Central memory CD8-positive, alpha-beta T cell (primary cell): ENCODE data around the gene PTGR1.
"Not testable (repeated sequence)": the region's sequence is repeated elsewhere in the genome, so short reads cannot be mapped to it uniquely, and the experiment has no call there.

Experiments
- ATAC-seq: fragments of 150-1000 bp; cut with Tn5 transposase; replicated peaks from 2 replicates; pipeline ENCODE4 v1.10.0; 2022; ENCODE audit warnings: mild to moderate bottlenecking, moderate FRiP score, moderate number of reproducible peaks; ENCODE audit not compliant: poor library complexity, severe bottlenecking; ENCODE audit errors: extremely low read depth
- DNase-seq, 2 donors: peaks; one replicate each; pipeline ENCODE4 v3.0.0; 2021; ENCODE audit warnings: low spot score in 2 of 2
- H3K27ac Mint-ChIP-seq: one replicate; pipeline ENCODE4 v1.8.0; 2022; ENCODE audit warnings: low read depth, mild to moderate bottlenecking, moderate library complexity, mixed read lengths
- H3K27me3 Mint-ChIP-seq: one replicate; pipeline ENCODE4 v1.8.0; 2022; ENCODE audit warnings: mixed read lengths
- H3K36me3 Mint-ChIP-seq: one replicate; pipeline ENCODE4 v1.8.0; 2022; ENCODE audit warnings: mild to moderate bottlenecking, moderate library complexity, mixed read lengths; ENCODE audit not compliant: insufficient read depth
- H3K4me1 Mint-ChIP-seq: one replicate; pipeline ENCODE4 v1.8.0; 2022; ENCODE audit warnings: mixed read lengths
- H3K4me3 Mint-ChIP-seq: one replicate; pipeline ENCODE4 v1.8.0; 2022; ENCODE audit warnings: mild to moderate bottlenecking, moderate library complexity, mixed read lengths
- H3K9me3 Mint-ChIP-seq: one replicate; pipeline ENCODE4 v1.8.0; 2022; ENCODE audit warnings: mixed read lengths

PTGR1 gene

DNA sequence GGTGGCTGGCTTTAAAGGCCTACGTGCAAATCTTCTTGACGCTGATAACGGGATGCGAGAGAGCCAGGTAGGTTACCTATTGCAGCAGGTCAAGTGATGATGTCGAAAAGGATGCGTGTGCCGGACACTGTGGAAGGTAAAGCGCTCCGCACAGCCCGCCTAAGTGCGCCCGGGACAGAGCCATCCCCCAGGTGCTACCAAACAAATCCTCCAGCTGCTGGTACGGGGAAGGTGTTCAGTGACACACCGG lies 31.4 kb upstream of the PTGR1 start:
- Mint-ChIP-seq H3K4me3 (peak overlapping the region; percentile 84), H3K27ac (peak overlapping the region; percentile 95), H3K4me1 (peaks cover 44% of the 10 kb centered on the region), H3K36me3 (peaks cover 7% of the 10 kb centered on the region), H3K9me3 (no peaks in the 10 kb centered on the region), H3K27me3 (no peaks in the 10 kb centered on the region)
- DNase-seq (no peak), ATAC-seq (no peak)

- Mint-ChIP-seq H3K4me1 (peaks cover 40% of the 10 kb centered on the region), H3K36me3 (peaks cover 7% of the 10 kb centered on the region), H3K27me3 (no peaks in the 10 kb centered on the region), H3K9me3 (no peaks in the 10 kb centered on the region), H3K27ac (peak overlapping the region; percentile 95), H3K4me3 (peak overlapping the region; percentile 84)
- DNase-seq (no peak), ATAC-seq (peak; percentile 41)
Observed at GRCh38 chr9:111630182-111630963, 30.9 kb upstream of the PTGR1 start.

DNA sequence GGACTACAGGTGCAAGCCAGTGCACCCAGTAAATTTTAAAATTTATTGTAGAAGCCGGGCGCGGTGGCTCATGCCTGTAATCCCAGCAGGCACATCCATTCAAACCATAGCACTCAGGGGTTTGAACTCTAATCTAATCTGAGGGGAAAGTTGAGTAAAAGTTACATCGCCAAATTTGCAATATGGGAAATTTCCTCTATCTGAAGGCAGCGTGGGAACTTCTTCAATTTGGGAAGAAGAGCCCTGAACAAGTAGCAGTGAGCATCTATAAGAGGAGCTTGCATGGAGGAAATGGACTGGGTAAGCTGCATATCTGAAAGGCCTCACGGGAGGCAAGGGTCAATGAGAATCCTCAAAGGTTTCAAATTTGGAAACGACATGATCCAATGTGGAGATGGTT lies 29.0 kb upstream of the PTGR1 start:
- no peak for ATAC-seq
- DNase-seq, result no peak
- Mint-ChIP-seq H3K27ac (no peak overlapping the region), H3K9me3 (no peaks in the 10 kb centered on the region), H3K27me3 (no peaks in the 10 kb centered on the region), H3K36me3 (peaks cover 7% of the 10 kb centered on the region), H3K4me1 (peaks cover 22% of the 10 kb centered on the region), H3K4me3 (no peak overlapping the region)

GRCh38 chr9:111627260-111627963 lies 28.0 kb upstream of the PTGR1 start:
- DNase-seq, result no peak
- peaks cover 12% of the 10 kb centered on the region for H3K4me1 Mint-ChIP-seq
- peaks cover 2% of the 10 kb centered on the region for H3K27me3 Mint-ChIP-seq
- no peak overlapping the region for H3K4me3 Mint-ChIP-seq
- peaks cover 7% of the 10 kb centered on the region for H3K36me3 Mint-ChIP-seq
- no peaks in the 10 kb centered on the region for H3K9me3 Mint-ChIP-seq
- H3K27ac Mint-ChIP-seq, result no peak overlapping the region
- ATAC-seq, result no peak

- H3K36me3 Mint-ChIP-seq, result no peaks in the 10 kb centered on the region
- no peak for DNase-seq
- no peaks in the 10 kb centered on the region for H3K9me3 Mint-ChIP-seq
- H3K27me3 Mint-ChIP-seq, result peaks cover 10% of the 10 kb centered on the region
- H3K27ac Mint-ChIP-seq, result no peak overlapping the region
- no peak overlapping the region for H3K4me3 Mint-ChIP-seq
- H3K4me1 Mint-ChIP-seq, result no peaks in the 10 kb centered on the region
- no peak for ATAC-seq
Observed at GRCh38 chr9:111622626-111623025, 23.2 kb upstream of the PTGR1 start.

GRCh38 chr9:111621895-111622480 lies 22.5 kb upstream of the PTGR1 start:
- ATAC-seq (no peak), DNase-seq (no peak)
- Mint-ChIP-seq H3K4me3 (no peak overlapping the region), H3K4me1 (no peaks in the 10 kb centered on the region), H3K36me3 (no peaks in the 10 kb centered on the region), H3K27me3 (peaks cover 10% of the 10 kb centered on the region), H3K27ac (no peak overlapping the region), H3K9me3 (no peaks in the 10 kb centered on the region)

DNA sequence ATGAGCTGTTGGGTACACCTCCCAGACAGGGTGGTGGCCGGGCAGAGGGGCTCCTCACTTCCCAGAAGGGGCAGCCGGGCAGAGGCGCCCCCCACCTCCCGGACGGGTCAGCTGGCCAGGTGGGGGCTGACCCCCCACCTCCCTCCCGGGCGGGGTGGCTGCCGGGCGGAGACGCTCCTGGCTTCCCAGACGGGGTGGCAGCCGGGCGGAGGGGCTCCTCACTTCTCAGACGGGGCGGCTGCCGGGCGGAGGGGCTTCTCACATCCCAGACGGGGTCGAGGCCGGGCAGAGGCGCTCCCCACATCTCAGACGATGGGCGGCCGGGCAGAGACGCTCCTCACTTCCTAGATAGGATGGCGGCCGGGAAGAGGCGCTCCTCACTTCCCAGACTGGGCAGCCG lies 17.9 kb upstream of the PTGR1 start:
- H3K36me3 Mint-ChIP-seq, H3K4me1 Mint-ChIP-seq, H3K4me3 Mint-ChIP-seq, DNase-seq, H3K9me3 Mint-ChIP-seq, H3K27ac Mint-ChIP-seq, ATAC-seq: not testable (repeated sequence)
- peaks cover 43% of the 10 kb centered on the region for H3K27me3 Mint-ChIP-seq

DNA sequence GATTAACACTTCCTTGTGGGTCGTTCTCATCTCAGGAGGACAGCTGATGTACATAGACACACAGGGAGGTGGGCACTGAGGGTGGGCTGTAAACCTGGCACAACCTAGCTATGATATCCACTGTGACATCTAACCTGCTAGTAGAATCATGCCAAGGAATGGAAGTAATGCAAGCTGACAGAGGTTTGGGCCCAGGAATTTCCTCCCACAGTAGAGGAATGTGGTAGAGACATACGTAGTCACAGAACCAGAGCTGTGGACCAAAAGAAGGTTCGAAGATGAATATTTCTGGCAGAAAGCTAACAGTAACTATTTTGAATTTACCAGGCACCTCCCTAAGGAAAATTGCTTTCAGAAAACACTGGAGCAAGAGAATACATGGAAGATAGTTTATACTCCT lies 16.5 kb upstream of the PTGR1 start:
- DNase-seq (no peak), ATAC-seq (no peak)
- Mint-ChIP-seq H3K4me1 (no peaks in the 10 kb centered on the region), H3K36me3 (peaks cover under 1% of the 10 kb centered on the region), H3K27me3 (peaks cover 51% of the 10 kb centered on the region), H3K4me3 (no peak overlapping the region), H3K9me3 (no peaks in the 10 kb centered on the region), H3K27ac (no peak overlapping the region)

GRCh38 chr9:111613436-111614040 lies 14.1 kb upstream of the PTGR1 start:
- Mint-ChIP-seq H3K4me1 (no peaks in the 10 kb centered on the region), H3K27me3 (peaks cover 74% of the 10 kb centered on the region), H3K36me3 (peaks cover 2% of the 10 kb centered on the region), H3K4me3 (no peak overlapping the region), H3K27ac (no peak overlapping the region), H3K9me3 (no peaks in the 10 kb centered on the region)
- DNase-seq, result no peak
- ATAC-seq, result no peak

DNA sequence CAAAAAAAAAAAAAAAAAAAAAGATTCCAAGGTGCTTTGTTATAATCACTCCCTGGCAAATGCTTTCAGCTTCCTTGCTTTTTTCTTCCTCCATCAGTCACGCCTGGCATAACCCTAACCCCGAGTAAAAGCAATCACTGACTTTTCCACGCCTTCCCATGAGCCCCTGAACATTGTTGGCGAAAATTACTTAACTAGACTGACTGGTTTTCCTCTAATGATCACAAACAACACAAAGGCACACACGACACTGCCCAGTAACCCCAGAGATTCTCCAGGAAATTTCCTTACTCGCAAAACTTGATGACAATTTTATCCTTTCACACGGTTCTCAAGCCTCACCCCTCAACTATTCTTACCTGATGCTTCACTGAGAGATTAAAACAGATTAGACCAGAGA lies 11.4 kb upstream of the PTGR1 start:
- DNase-seq (no peak), ATAC-seq (no peak)
- peaks cover 2% of the 10 kb centered on the region for H3K36me3 Mint-ChIP-seq
- H3K9me3 Mint-ChIP-seq, result no peaks in the 10 kb centered on the region
- H3K27ac Mint-ChIP-seq, result no peak overlapping the region
- H3K27me3 Mint-ChIP-seq, result peaks cover 75% of the 10 kb centered on the region
- no peaks in the 10 kb centered on the region for H3K4me1 Mint-ChIP-seq
- no peak overlapping the region for H3K4me3 Mint-ChIP-seq

GRCh38 chr9:111610149-111610548 lies 10.7 kb upstream of the PTGR1 start:
- H3K9me3 Mint-ChIP-seq, result no peaks in the 10 kb centered on the region
- H3K27ac Mint-ChIP-seq, result no peak overlapping the region
- no peaks in the 10 kb centered on the region for H3K4me1 Mint-ChIP-seq
- H3K4me3 Mint-ChIP-seq, result no peak overlapping the region
- ATAC-seq, result no peak
- peaks cover 2% of the 10 kb centered on the region for H3K36me3 Mint-ChIP-seq
- peaks cover 68% of the 10 kb centered on the region for H3K27me3 Mint-ChIP-seq
- DNase-seq, result no peak

- Mint-ChIP-seq H3K4me1 (no peaks in the 10 kb centered on the region), H3K27ac (no peak overlapping the region), H3K27me3 (peaks cover 50% of the 10 kb centered on the region), H3K4me3 (no peak overlapping the region), H3K9me3 (no peaks in the 10 kb centered on the region), H3K36me3 (no peaks in the 10 kb centered on the region)
- ATAC-seq, result no peak
- DNase-seq, result no peak
Observed at GRCh38 chr9:111605041-111605559, 5.7 kb upstream of the PTGR1 start.
